Stimulated activated CD8-positive, alpha-beta memory T cell treated with anti-CD3 and anti-CD28 coated beads, Interleukin-15, amount 100 ng/mL, for 1 hour (primary cell): ENCODE data around the gene GNL1.

Experiments
- DNase-seq: peaks from one replicate; pipeline ENCODE4 v3.0.0-alpha.2; 2020; ENCODE audit warnings: low read depth

Gene GNL1, protein sequence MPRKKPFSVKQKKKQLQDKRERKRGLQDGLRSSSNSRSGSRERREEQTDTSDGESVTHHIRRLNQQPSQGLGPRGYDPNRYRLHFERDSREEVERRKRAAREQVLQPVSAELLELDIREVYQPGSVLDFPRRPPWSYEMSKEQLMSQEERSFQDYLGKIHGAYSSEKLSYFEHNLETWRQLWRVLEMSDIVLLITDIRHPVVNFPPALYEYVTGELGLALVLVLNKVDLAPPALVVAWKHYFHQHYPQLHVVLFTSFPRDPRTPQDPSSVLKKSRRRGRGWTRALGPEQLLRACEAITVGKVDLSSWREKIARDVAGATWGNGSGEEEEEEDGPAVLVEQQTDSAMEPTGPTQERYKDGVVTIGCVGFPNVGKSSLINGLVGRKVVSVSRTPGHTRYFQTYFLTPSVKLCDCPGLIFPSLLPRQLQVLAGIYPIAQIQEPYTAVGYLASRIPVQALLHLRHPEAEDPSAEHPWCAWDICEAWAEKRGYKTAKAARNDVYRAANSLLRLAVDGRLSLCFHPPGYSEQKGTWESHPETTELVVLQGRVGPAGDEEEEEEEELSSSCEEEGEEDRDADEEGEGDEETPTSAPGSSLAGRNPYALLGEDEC

DNA sequence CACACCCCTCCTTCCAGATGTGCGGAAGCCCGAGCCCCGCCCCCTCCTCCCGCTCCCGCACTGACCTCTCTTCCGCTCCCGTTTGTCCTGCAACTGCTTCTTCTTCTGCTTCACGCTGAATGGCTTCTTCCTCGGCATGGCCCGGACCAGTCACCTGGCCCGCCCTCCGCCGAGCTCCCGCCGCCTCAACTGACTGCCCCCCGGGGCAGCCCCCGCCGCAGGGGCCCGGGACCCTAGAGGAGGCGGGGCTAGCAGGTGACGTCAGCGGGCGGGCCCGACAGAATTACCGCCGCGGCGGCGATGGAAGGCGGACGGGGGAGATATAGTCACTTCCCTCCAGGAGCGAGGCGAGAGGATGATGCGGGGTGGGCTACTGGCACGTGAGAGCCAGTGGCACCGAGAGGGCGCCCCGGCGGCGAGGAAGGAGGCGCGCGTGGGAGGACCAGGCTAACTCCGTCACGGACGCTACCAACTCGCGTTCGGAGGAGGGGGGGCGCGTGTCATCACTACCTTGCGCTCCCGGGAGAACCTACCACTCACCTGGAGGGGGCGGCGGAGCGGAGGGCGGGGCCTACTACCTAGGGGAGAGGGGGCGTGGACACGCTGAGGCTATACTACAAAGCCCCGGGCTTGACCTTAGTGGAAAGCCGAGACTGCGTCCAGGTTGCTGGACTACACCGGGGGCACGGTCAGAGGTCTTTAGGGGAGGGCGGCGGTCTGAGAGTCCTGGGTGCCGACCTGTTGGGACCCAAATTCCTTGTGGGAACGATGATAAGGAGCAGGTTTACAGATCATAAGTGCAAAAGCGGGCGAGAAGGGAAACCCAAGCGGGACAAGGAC lies at the start of gene GNL1:
GNL1 (minus strand) TSS at position 424 of the 840 bp plus-strand sequence; CDS start at position 138, 286 bp downstream.
- peak; percentile 99 for DNase-seq

DNA sequence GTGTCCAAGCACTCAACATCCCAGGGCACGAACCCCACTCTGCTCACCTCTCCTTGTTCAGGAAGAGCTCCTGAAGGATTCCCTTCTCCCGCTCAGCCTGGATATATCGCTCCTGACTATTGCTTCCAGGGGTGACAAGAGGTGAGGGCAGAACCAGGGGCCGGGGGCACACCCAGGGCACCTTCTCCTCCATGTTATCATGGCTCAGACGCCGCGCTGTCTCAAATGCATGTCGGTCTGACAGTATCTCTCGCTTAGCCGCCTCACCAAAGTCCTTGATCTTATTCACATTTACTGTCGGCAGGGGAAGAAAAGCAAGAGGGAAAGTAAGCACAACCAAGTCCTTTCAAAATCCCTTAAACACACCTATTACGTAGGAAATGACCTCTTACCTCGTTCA lies 47.7 kb upstream of the GNL1 start:
- DNase-seq: no peak

DNA sequence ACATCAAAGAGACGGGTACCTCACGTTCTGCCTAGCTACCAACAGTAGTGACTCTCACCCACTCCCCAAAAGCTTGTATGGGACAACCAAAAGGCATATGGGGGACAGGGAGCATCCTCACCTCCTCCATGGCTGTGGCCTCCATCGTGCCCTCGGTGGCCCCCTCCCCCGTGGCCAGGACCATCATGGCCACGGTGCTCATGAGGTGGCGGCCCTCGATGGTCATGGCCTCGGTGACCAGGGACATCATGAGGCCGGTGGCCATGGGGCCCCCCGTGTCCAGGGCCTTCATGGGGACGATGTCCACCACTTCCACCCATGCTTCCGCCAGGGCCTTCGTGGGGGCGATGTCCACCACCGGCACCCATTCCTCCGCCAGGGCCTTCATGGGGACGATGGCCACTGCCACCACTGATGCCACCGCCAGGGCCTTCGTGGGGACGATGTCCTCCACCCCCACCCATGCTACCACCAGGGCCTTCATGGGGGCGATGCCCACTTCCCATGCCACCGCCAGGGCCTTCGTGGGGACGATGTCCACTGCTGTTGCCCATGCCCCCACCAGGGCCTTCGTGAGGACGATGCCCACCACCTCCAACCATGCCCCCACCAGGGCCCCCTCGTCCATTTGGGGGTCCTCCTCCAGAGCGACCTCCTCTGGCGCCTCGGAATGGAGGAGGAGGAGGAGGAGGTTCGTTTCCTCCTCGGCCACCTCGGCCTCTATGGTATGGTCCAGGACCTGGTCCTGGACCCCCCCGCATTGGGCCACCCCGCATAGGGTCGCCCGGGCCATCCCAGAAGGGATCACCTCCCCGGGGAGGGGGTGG lies 45.7 kb upstream of the GNL1 start:
- no peak for DNase-seq

DNA sequence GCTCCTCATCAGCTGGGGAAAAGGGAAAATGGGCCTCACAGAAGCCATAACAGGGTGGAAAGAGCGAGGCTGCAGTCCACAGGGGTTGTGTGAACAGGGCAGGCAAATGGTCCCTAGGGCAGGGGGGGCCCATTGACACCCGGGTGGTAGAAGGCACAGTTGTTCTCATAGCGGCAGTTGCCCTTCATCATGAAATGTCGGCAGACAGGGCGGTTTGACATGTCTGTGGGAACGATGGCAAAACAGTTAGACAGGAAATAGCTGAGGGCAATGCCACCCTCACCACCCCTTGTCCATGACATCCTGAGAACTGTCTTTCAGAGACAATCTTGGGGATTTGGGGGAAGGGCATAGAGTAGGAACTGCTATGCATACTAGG lies 45.1 kb upstream of the GNL1 start:
- DNase-seq: no peak

DNA sequence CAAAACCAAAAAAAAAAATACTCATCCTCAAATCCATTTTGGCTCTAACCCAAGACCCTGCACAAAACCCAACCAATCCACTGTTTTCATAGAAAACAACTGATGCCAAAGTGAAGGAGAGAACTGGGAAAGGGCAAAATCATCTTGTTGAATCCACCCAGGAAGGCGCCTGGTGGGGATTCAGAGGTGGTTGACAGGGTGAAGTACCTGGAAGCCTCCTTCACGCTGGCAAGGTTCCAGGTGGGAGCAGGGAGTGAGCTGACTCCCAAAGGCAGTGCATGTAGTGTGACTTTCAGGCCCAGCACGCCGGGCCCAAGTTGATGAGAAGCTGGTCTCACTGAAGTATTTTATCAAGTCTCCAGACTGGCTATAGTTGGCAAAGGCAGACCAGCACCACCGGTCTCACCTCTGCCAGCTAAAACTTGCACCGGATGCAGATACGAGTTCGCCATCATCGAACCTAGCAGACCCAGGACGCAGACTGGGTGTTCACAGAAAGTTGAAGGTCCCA lies 44.2 kb upstream of the GNL1 start:
- no peak for DNase-seq

DNA sequence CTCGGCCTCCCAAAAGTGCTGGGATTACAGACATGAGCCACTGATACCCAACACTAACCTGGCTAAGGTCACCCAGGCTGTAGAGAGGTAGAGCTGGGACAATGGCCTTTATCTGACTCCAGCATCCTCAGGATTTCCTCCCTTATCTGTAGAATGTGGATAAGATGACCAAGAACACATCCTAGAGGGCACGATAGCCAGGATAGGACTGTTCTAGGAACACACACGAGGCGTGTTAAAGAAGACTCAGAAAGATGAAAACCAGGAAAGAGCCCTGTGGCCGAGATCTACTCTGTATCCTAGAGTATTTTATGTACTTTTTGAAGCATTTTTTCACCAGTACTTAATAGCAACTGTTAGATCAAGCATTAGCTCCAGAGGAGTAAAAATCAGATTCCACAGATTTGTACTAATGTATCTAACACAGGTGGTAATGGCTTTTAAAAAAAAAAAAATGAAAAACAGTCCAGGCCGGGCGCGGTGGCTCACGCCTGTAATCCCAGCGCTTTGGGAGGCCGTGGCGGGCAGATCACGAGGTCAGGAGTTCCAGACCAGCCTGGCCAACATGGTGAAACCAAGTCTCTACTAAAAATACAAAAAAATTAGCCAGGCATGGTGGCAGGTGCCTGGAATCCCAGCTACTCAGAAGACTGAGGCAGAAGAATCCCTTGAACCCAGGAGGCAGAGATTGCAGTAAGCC lies 43.5 kb upstream of the GNL1 start:
- DNase-seq: no peak

DNA sequence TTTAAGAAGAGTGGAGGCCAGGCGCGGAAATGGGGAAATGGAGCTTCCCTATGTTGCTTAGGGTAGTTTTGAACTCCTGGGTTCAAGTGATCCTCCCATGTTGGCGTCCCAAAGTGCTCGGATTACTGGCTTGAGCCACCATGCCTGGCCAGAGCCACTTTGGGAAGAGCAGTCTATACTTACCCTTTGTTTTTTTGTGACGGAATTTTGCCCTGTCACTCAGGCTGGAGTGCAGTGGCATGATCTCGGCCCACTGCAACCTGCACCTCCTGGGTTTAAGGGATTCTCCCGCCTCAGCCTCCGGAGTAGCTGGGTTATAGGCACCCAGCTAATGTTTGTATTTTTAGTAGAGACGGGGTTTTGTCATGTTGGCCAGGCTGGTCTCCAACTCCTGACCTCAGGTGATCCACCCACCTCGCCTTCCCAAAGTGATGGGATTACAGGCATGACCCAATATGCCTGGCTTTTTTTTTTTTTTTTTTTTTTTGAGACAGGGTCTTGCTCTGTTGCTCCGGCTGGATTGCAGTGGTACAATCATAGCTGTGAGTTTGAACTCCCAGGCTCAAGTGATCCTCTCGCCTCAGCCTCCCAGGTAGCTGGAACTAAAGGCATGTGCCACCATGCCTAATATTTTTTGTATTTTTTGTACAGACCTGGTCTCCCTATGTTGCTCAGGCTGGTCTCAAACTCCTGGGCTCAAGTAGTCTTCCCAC lies 42.8 kb upstream of the GNL1 start:
- no peak for DNase-seq

DNA sequence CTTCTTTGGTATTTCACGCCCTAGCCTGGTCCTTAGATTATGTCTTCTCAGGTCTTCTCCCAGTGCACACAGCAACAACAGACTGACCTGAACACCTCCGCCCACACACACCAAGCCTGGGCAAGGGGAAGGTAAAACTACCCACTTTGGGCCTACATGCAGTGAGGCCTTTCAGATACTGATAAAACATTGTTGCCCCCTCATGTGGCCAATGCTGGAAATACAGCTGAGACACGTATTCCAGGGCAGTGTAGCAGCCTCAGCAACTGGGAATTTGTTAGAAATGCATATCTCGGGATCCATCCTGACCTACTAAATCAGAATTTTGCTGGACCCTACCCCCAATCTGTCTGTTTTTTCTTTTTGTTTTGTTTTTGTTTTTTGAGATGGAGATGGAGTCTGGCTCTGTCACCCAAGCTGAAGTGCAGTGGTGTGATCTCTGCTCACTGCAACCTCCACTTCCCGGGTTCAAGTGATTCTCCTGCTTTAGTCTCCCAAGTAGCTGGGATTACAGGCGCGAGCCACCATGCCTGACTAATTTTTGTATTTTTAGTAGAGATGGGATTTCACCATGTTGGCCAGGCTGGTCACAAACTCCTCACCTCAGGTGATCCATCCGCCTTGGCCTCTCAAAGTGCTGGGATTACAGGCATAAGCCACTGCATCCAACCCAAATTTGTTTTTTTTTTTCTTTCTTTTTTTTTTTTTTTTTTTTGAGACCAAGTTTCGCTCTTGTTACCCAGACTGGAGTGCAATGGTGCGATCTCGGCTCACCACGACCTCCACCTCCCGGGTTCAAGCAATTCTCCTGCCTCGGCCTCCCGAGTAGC lies 41.2 kb upstream of the GNL1 start:
- peak; percentile 81 for DNase-seq

DNA sequence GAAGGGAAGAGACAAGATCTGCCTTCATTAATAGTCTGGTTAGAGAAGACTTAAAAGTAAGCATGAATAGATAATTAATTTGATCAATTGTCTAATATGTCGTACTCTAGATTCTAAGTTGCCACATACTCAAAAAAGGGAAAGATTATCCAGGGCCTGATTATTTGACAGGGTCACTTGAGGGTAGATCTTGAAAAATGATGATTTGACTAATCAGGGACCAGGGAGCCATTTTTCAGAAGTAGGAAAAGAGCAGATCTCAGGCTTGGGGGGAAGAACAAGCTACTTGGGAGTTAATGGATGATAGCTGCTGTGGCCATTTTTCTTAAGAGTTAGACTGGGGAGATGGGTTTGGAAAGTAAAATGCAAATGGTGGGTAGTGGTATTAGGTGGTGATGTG lies 36.0 kb upstream of the GNL1 start:
- no peak for DNase-seq

DNA sequence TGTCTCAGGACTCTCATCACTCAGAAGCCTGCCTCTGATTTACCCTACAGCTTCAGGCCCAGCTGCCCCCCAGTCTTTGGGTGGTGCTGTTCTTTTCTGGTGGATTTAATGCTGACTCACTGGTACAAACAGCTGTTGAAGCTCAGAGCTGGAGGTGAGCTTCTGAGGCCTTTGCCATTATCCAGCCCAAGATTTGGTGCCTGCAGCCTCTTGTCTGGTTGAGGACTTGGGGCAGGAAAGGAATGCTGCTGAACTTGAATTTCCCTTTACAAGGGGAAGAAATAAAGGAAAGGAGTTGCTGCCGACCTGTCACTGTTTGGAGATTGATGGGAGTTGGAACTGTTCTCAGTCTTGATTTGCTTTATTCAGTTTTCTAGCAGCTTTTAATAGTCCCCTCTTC lies 34.7 kb upstream of the GNL1 start:
- DNase-seq: no peak

DNA sequence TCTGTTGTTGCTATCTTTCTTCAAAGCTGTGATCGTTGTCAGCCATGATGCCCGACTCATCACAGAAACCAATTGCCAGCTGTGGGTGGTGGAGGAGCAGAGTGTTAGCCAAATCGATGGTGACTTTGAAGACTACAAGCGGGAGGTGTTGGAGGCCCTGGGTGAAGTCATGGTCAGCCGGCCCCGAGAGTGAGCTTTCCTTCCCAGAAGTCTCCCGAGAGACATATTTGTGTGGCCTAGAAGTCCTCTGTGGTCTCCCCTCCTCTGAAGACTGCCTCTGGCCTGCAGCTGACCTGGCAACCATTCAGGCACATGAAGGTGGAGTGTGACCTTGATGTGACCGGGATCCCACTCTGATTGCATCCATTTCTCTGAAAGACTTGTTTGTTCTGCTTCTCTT lies 34.2 kb upstream of the GNL1 start:
- no peak for DNase-seq

DNA sequence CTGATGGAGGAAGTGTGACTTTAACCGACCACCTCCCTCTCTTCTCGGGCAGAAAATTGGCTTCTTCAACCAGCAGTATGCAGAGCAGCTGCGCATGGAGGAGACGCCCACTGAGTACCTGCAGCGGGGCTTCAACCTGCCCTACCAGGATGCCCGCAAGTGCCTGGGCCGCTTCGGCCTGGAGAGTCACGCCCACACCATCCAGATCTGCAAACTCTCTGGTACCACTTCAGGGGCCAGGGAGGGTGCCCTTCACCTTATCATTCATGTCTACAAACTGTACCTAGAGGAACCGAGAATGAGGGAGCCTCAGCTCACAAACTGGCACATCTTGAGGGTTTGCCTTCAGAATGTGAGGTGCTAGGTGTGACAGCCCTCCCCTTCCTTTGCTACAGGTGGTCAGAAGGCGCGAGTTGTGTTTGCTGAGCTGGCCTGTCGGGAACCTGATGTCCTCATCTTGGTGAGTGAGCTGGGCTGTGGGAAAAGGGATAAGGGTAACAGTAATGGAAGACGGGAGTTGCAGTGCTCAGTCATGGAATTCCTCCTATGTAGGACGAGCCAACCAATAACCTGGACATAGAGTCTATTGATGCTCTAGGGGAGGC lies 33.6 kb upstream of the GNL1 start:
- no peak for DNase-seq

DNA sequence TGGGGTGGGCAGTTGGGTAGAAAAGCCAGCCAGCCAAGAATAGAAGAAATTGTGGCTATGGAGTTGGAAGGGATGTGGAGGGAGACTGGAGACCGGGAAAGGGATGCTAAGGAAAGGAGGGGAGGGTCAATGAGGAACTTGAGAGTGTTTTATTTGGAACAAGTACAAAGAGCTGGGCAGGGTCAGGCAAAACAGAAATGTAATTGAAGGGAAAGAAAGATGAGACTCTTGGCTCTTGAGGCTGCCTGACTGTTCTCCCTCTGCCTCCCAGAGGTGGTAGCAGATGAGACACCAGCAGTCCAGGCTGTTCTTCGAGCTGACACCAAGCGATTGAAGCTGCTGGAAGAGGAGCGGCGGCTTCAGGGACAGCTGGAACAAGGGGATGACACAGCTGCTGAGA lies 27.6 kb upstream of the GNL1 start:
- no peak for DNase-seq

DNA sequence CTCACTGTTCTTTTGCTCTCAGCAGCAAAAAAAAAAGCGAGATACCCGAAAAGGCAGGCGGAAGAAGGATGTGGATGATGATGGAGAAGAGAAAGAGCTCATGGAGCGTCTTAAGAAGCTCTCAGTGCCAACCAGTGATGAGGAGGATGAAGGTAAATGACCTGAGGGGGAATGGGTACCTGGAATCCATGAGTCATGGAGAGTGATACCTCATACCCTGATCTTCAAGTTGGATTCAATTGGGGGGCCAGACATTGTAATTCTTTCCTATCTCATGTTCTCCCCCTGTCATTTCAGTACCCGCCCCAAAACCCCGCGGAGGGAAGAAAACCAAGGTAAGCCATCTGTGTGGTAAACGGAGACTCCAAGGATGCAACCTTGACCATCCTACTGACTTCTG lies 21.8 kb upstream of the GNL1 start:
- DNase-seq: no peak

DNA sequence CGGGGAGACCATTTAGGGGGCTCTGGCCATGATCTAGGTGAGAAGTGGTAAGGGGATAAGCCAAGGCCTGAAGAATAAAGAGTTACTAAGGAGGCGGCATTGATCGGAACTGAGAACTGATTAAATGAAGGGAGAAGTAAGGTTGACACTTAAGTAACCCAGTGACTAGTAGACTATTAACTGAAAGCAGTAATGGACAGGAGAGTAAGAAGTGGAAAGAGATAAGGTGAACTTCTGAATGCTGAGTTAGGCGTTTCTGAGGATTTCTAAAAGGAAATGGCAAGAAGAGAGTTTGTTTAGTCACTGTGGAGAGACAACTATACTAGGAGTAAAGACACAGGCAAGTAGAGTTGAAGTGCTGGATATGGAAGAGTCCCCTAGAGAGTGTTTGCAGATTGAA lies 16.8 kb upstream of the GNL1 start:
- no peak for DNase-seq

DNA sequence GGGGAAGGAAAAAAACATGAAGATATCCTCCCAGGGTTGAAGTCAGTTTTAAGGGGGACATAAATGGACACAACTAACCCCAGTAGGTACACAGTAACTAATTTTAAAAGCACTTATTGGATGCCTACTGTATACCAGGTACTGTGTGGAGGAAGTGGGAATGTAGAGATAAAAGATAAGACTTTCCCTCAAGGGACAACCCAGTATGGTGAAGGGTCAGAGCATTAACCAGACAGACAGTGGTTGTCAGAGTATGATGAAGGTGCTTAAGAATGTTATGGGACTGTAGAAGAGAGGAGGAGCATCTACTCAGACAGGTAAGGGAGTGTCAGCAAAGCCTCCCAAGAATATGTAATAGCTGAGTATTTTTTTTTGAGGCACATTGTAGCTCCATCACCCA lies 15.9 kb upstream of the GNL1 start:
- DNase-seq: no peak

DNA sequence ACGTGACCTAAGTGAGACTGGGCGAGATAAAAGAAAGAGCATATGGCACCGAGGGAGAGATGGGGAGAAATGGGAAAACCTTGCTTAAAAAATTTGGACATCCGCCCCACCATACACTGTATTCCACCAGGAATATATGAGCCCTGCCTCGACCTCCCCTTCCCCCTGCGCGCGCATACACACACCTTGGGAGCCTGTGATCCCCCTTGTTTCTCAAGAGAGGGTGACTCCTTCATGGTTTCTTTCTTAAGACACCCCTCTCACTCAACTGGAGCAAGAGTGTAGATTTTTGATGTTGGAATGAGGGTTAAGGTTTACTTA lies 15.4 kb upstream of the GNL1 start:
- DNase-seq: no peak

DNA sequence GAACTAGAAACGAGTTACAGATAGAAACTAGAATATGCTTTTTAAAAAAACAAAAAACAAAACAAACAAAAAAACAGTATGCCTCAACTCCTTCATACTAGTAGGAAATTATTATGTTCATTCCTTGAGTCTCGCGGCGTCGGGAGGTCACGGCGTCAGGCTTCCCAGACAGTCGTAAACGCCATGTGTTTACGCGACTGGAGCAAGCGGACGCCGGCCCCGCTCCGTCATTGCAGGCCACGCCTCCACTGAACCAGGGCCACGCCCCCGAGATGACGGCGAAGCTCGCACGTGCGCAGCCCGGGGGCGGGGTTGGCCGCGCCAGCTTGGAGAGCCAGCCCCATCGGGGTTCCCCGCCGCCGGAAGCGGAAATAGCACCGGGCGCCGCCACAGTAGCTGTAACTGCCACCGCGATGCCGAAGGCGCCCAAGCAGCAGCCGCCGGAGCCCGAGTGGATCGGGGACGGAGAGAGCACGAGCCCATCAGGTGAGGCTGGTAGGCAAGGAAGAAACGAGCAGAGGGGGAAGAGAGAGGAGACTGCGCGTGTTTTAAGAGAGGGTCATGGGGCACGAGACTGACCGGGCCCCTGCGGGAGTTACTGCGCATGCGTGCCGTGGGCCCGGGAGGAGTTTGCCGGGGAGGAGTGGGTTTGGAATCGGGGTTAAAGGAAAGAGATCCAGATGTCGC lies 14.9 kb upstream of the GNL1 start, which contains the start of gene ABCF1:
ABCF1 (plus strand) TSS at position 368 of the 687 bp plus-strand sequence; CDS start at position 414, 46 bp downstream.
- peak; percentile 99 for DNase-seq

DNA sequence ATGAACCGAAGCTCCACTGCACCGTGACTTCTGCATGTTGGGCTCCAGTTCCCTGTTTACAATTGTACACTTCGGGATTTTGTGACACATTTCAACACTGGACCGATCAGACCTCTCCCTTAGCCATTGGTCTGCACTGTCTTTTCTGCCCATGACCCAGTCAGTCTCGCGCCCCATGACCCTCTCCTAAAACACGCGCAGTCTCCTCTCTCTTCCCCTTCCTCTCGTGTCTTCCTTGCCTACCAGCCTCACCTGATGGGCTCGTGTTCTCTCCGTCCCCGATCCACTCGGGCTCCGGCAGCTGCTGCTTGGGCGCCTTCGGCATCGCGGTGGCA lies 14.4 kb upstream of the GNL1 start:
- DNase-seq: no peak
